ENCODE data around the gene GNL1.

GNL1 gene

DNA sequence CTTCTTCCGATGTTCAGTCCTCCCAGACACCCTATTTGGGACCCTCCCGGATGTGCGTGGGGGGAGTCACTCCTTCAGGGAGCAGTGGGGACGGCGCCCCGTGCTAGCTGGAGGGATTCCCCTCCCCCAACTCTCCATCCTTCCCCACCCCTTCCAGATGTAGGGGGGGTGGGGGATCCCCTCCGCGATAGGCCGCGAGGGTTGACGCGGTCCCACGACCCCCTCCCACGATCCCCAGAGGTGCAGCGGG lies 548 bp downstream of the GNL1 start:
- no peak for TF ChIP-seq YY1 (IDR thresholded peaks at IDR 0.05; ENCODE audit: insufficient read depth, insufficient read length)
- TF ChIP-seq ZNF274 (IDR thresholded peaks at IDR 0.05; ENCODE audit: low read depth, low read length): no peak
- no peak for TF ChIP-seq SUZ12 (IDR thresholded peaks at IDR 0.05; ENCODE audit: extremely low read depth, insufficient read depth, insufficient read length)
- peaks cover 47% of the 10 kb centered on the region for H3K36me3 ChIP-seq (ENCODE audit: insufficient read depth, insufficient read length, low read length)

DNA sequence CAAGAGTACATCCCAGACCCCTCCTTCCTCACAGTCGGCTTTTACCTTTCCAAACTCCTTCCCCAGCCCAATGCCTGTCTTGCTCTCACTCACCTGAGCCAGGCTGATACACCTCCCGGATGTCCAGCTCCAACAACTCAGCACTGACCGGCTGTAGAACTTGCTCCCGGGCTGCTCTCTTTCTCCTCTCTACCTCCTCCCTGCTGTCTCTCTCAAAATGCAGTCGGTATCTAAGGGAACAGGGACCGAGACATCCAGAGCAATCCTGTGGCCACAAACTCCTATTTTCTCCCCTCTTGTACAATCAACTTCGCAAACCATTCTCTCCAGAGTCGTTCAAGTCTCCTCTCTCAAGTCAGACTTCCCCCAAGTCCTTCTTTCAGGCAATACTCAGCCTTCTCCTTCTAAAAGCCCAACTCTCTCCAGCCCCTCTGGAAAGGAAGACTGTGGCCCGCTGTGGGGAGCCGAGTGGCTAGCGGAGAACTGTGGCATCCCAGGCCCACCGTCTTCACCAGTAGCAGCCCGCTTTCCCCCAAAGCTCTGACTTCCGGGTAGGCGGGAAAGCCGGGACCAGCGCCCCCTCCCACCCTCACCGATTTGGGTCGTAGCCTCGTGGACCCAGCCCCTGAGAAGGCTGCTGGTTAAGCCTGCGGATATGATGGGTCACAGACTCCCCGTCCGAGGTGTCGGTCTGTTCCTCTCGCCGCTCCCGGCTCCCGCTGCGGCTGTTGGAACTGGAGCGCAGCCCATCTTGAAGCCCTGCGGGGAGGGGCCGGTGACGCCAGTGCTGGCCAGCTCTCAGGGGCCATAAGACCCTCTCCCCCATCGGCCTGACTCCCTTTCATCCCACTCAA lies 1.1 kb downstream of the GNL1 start:
- peaks cover 52% of the 10 kb centered on the region for H3K36me3 ChIP-seq (ENCODE audit: insufficient read depth, insufficient read length, low read length)
- DNase-seq (ENCODE audit: low read depth, low spot score): peak; percentile 27
- H3K9me3 ChIP-seq (ENCODE audit: insufficient read depth, low read length): no peaks in the 10 kb centered on the region
- H3K9ac ChIP-seq (ENCODE audit: insufficient read length, low read depth): peak overlapping the region; percentile 70
- no peaks in the 10 kb centered on the region for H3K27me3 ChIP-seq (ENCODE audit: insufficient read depth, insufficient read length)
- H3K4me1 ChIP-seq (ENCODE audit: insufficient read depth, insufficient read length): no peaks in the 10 kb centered on the region
- peak overlapping the region; percentile 87 for H3K4me3 ChIP-seq (ENCODE audit: insufficient read length, low read depth)
- TF ChIP-seq YY1 (IDR thresholded peaks at IDR 0.05; ENCODE audit: insufficient read depth, insufficient read length) (no peak), ZNF274 (IDR thresholded peaks at IDR 0.05; ENCODE audit: low read depth, low read length) (no peak), SUZ12 (IDR thresholded peaks at IDR 0.05; ENCODE audit: extremely low read depth, insufficient read depth, insufficient read length) (no peak)

More for the DNA sequence above, 548 bp downstream of the GNL1 start:
- Histone ChIP-seq H3K4me1 (ENCODE audit: insufficient read depth, insufficient read length) (no peaks in the 10 kb centered on the region), H3K9ac (ENCODE audit: insufficient read length, low read depth) (peak overlapping the region; percentile 70), H3K9me3 (ENCODE audit: insufficient read depth, low read length) (no peaks in the 10 kb centered on the region), H3K4me3 (ENCODE audit: insufficient read length, low read depth) (peak overlapping the region; percentile 87), H3K27me3 (ENCODE audit: insufficient read depth, insufficient read length) (no peaks in the 10 kb centered on the region)
- peak; percentile 1 for DNase-seq (ENCODE audit: low read depth, low spot score)

DNA sequence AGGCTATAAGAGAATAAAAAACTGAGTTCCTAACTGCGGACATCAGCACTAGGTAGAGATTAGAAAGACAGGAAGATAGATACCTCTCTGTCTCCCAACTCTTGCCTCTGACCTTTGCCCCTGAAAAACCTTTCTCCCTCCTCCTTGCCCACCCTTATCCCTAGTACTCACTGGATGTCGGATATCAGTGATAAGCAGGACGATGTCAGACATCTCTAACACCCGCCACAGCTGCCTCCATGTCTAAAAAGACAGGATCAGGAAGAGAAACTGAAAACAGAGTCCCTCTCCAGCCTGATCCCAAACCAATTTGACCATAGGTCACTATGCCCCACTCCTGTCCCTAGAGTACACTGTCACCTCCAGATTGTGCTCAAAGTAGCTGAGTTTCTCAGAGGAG lies 1.9 kb downstream of the GNL1 start:
- no peaks in the 10 kb centered on the region for H3K4me1 ChIP-seq (ENCODE audit: insufficient read depth, insufficient read length)
- no peaks in the 10 kb centered on the region for H3K27me3 ChIP-seq (ENCODE audit: insufficient read depth, insufficient read length)
- H3K36me3 ChIP-seq (ENCODE audit: insufficient read depth, insufficient read length, low read length): peaks cover 50% of the 10 kb centered on the region
- no peak overlapping the region for H3K9ac ChIP-seq (ENCODE audit: insufficient read length, low read depth)
- no peak for DNase-seq (ENCODE audit: low read depth, low spot score)
- peak overlapping the region; percentile 87 for H3K4me3 ChIP-seq (ENCODE audit: insufficient read length, low read depth)
- TF ChIP-seq ZNF274 (IDR thresholded peaks at IDR 0.05; ENCODE audit: low read depth, low read length) (no peak), YY1 (IDR thresholded peaks at IDR 0.05; ENCODE audit: insufficient read depth, insufficient read length) (no peak), SUZ12 (IDR thresholded peaks at IDR 0.05; ENCODE audit: extremely low read depth, insufficient read depth, insufficient read length) (no peak)
- H3K9me3 ChIP-seq (ENCODE audit: insufficient read depth, low read length): no peaks in the 10 kb centered on the region

DNA sequence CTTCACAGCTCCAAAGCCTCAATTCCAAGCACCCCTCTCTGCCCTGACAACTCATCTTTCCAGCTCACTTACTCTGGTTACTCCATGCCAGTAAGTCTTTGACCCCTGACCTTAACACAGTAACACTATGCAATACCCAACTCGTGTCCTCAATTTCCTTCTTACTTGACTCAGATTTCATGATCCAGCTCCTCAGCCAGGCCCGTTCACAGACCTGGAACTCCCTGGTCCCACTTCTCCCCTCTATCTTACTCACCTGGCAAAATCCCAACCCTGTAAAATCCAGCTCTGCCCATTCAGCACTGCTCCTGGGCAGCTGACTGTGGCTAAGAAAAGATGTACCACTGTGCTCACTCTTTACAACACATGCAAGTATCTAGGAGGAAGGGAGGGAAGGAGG lies 7.9 kb downstream of the GNL1 start:
- no peak for DNase-seq (ENCODE audit: low read depth, low spot score)
- H3K4me3 ChIP-seq (ENCODE audit: insufficient read length, low read depth): no peak overlapping the region
- no peak for TF ChIP-seq YY1 (IDR thresholded peaks at IDR 0.05; ENCODE audit: insufficient read depth, insufficient read length)
- no peak for TF ChIP-seq ZNF274 (IDR thresholded peaks at IDR 0.05; ENCODE audit: low read depth, low read length)
- TF ChIP-seq SUZ12 (IDR thresholded peaks at IDR 0.05; ENCODE audit: extremely low read depth, insufficient read depth, insufficient read length): no peak
- no peak overlapping the region for H3K9ac ChIP-seq (ENCODE audit: insufficient read length, low read depth)
- no peaks in the 10 kb centered on the region for H3K4me1 ChIP-seq (ENCODE audit: insufficient read depth, insufficient read length)
- H3K9me3 ChIP-seq (ENCODE audit: insufficient read depth, low read length): no peaks in the 10 kb centered on the region
- peaks cover 64% of the 10 kb centered on the region for H3K36me3 ChIP-seq (ENCODE audit: insufficient read depth, insufficient read length, low read length)
- no peaks in the 10 kb centered on the region for H3K27me3 ChIP-seq (ENCODE audit: insufficient read depth, insufficient read length)

DNA sequence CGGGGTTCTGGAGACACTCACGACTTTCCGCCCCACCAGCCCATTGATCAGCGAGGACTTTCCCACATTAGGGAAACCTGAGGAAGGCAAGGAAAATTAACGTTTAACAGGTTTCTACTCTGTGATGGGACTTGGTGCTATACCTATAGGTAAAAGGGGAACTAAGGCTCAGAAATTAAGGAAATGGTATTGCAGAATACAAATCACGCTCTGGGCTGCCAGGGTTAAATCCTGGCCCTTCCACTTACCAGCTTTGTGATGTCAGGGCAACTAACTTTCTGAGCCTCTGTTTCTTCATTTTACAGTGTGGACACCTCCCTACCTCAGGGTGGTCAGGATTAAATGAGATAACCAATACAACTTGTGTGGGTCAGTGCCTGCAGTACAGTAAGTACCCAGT lies 8.8 kb downstream of the GNL1 start:
- DNase-seq (ENCODE audit: low read depth, low spot score): no peak
- Histone ChIP-seq H3K9me3 (ENCODE audit: insufficient read depth, low read length) (no peaks in the 10 kb centered on the region), H3K4me1 (ENCODE audit: insufficient read depth, insufficient read length) (no peaks in the 10 kb centered on the region), H3K4me3 (ENCODE audit: insufficient read length, low read depth) (no peak overlapping the region), H3K27me3 (ENCODE audit: insufficient read depth, insufficient read length) (no peaks in the 10 kb centered on the region), H3K9ac (ENCODE audit: insufficient read length, low read depth) (no peak overlapping the region), H3K36me3 (ENCODE audit: insufficient read depth, insufficient read length, low read length) (peaks cover 55% of the 10 kb centered on the region)
- no peak for TF ChIP-seq YY1 (IDR thresholded peaks at IDR 0.05; ENCODE audit: insufficient read depth, insufficient read length)
- TF ChIP-seq ZNF274 (IDR thresholded peaks at IDR 0.05; ENCODE audit: low read depth, low read length): no peak
- no peak for TF ChIP-seq SUZ12 (IDR thresholded peaks at IDR 0.05; ENCODE audit: extremely low read depth, insufficient read depth, insufficient read length)

DNA sequence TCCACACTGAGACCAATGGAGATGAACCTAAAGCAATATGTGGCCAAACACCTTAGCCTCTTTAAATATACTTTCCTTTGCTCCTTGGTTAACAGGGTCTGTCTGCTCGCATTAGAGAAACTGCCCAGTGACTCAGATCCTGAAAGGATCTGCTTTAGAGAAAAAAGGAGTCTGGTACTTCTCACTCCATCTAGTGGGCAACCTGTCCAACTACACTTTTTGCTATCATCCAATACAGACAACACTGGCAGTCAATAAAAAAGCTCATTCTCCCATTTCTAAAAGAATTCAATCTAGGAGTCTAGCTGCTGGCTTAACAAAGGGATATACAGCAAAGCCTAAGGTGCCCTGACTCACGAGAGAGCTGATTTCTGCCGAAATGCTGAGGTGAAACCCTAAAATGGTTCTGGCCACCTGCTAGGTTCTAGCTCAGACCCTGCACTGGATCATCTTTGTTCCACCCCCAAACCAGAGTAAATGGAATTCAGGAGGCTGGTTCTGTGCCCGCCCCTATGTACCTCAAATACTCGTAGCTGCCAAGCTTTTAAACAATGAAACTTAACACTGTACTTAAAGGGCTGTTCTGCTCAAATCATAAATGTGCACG lies 11.5 kb downstream of the GNL1 start:
- Histone ChIP-seq H3K36me3 (ENCODE audit: insufficient read depth, insufficient read length, low read length) (peaks cover 36% of the 10 kb centered on the region), H3K9ac (ENCODE audit: insufficient read length, low read depth) (no peak overlapping the region), H3K4me3 (ENCODE audit: insufficient read length, low read depth) (no peak overlapping the region), H3K27me3 (ENCODE audit: insufficient read depth, insufficient read length) (no peaks in the 10 kb centered on the region), H3K4me1 (ENCODE audit: insufficient read depth, insufficient read length) (no peaks in the 10 kb centered on the region), H3K9me3 (ENCODE audit: insufficient read depth, low read length) (no peaks in the 10 kb centered on the region)
- TF ChIP-seq SUZ12 (IDR thresholded peaks at IDR 0.05; ENCODE audit: extremely low read depth, insufficient read depth, insufficient read length) (no peak), ZNF274 (IDR thresholded peaks at IDR 0.05; ENCODE audit: low read depth, low read length) (no peak), YY1 (IDR thresholded peaks at IDR 0.05; ENCODE audit: insufficient read depth, insufficient read length) (no peak)
- no peak for DNase-seq (ENCODE audit: low read depth, low spot score)

DNA sequence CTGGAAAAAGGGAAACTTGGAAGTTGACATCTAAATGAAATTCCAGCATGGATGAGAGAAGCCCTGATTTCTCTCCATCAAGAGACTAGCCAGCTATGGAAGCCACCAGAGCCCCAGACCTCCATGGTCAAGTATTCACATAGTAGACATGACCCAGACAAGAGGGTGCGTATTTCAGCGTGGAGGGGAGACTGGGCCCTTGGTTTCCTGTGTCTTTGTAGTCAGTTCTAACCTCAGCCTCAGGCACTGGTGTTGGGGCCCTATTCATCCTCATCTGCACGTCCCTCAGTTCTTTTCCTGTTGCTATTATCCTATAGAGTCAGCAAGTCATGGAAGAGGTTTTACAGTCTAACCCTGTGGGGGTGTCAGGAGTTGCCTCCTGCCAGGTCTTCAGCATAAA lies 12.5 kb downstream of the GNL1 start:
- Histone ChIP-seq H3K4me1 (ENCODE audit: insufficient read depth, insufficient read length) (no peaks in the 10 kb centered on the region), H3K9me3 (ENCODE audit: insufficient read depth, low read length) (no peaks in the 10 kb centered on the region), H3K4me3 (ENCODE audit: insufficient read length, low read depth) (no peak overlapping the region), H3K27me3 (ENCODE audit: insufficient read depth, insufficient read length) (no peaks in the 10 kb centered on the region), H3K9ac (ENCODE audit: insufficient read length, low read depth) (no peak overlapping the region), H3K36me3 (ENCODE audit: insufficient read depth, insufficient read length, low read length) (peaks cover 31% of the 10 kb centered on the region)
- TF ChIP-seq YY1 (IDR thresholded peaks at IDR 0.05; ENCODE audit: insufficient read depth, insufficient read length) (no peak), SUZ12 (IDR thresholded peaks at IDR 0.05; ENCODE audit: extremely low read depth, insufficient read depth, insufficient read length) (no peak), ZNF274 (IDR thresholded peaks at IDR 0.05; ENCODE audit: low read depth, low read length) (no peak)
- no peak for DNase-seq (ENCODE audit: low read depth, low spot score)
